ENCODE results near the gene ERBB2. TPM values are rescaled to one million over a fixed set of nuclear protein-coding genes. Genes with fewer than 3 reads are reported as not detected.

The ERBB2 gene
- total and polyA plus RNA-seq, 10 of the 15 experiments (the other 5 are each of a cell fraction or from before 2014, with no cell fraction given) = 0.39 to 7.0 (median 4.3) TPM

GRCh38 chr17:39674179-39674578 is 25.7 kb upstream of the ERBB2 start:
- H2AFZ ChIP-seq (ENCODE audit: control insufficient read depth, low read depth, low read length) = no peak overlapping the region
- no peaks in the 10 kb centered on the region for H3K36me3 ChIP-seq (ENCODE audit: control insufficient read depth in 2 of 2, insufficient read depth in 2 of 2, low read length in 1 of 2)
- no peak for ATAC-seq
- no peak for TF ChIP-seq ATF7 (IDR thresholded peaks at IDR 0.05; ENCODE audit: low read depth)
- no peak for TF ChIP-seq NBN (IDR thresholded peaks at IDR 0.05)
- no peak for TF ChIP-seq CEBPB (IDR thresholded peaks at IDR 0.05; ENCODE audit: borderline replicate concordance in 1 of 2, low read depth in 2 of 2, low read length in 2 of 2)
- no peak for TF ChIP-seq ZBTB4 (CRISPR knock-in tag; IDR thresholded peaks at IDR 0.05)
- TF ChIP-seq ZNF384 (IDR thresholded peaks at IDR 0.05; ENCODE audit: borderline replicate concordance, low read depth, low read length) = no peak
- no peak for TF ChIP-seq DPF2 (IDR thresholded peaks at IDR 0.05)
- no peak for TF ChIP-seq YY1 (IDR thresholded peaks at IDR 0.05; ENCODE audit: low read depth, low read length)
- H4K20me1 ChIP-seq (ENCODE audit: control insufficient read depth, insufficient read depth) = no peaks in the 10 kb centered on the region
- intact Hi-C loops (cut with micrococcal nuclease; ENCODE audit: unreplicated experiment) (no loop called here), in situ Hi-C loops (cut with MboI) (no loop called here)
- H3K27ac ChIP-seq (ENCODE audit: control insufficient read depth, insufficient read depth) = no peak overlapping the region
- no TSS peak for BruUV-seq (replicated peaks)
- SMC1A ChIA-PET (ENCODE audit: uncharacterized antibody, unreplicated experiment) = interaction anchor here (0.8 to 2.0 kb wide), 4 partner anchors 14 to 56 kb away, joined by 4 to 11 read pairs (median 4); partner anchors contain the start of genes MIEN1 and PGAP3
- H3K4me1 ChIP-seq (ENCODE audit: control insufficient read depth, insufficient read depth, low read length) = peaks cover 26% of the 10 kb centered on the region
- no peak for DNase-seq (ENCODE audit: low read depth, low spot score)
- no peaks in the 10 kb centered on the region; a peak in 2 of 4 replicates for H3K27me3 ChIP-seq (replicated peaks in 1 of 2; ENCODE audit: control insufficient read depth in 2 of 2, insufficient read depth in 2 of 2, low read length in 1 of 2)
- 40% methylated on average over 5 of the region's 5 CpGs for WGBS (ENCODE audit: insufficient coverage, insufficient replicate concordance, low lambda C conversion rate, missing lambda C conversion rate)
- POLR2A ChIA-PET = interaction anchor here (1.1 to 2.6 kb wide), 2 partner anchors 14 to 190 kb away, joined by 3 to 9 read pairs; partner anchors contain the start of genes IKZF3 and PGAP3
- RAD21 ChIA-PET (ENCODE audit: unreplicated experiment) = interaction anchor here (0.8 to 3.1 kb wide), 5 partner anchors 13 to 56 kb away, joined by 3 to 9 read pairs (median 6); partner anchors contain the start of genes MIEN1 and PGAP3
- FAIRE-seq = no peak
- H3K79me2 ChIP-seq (ENCODE audit: control insufficient read depth, insufficient read depth, low read length) = no peaks in the 10 kb centered on the region
- CTCF ChIA-PET = interaction anchor here (1.1 to 9.1 kb wide), 6 partner anchors 14 to 57 kb away, joined by 3 to 114 read pairs (median 30); partner anchors contain the start of genes MIEN1 and PGAP3
- no peak overlapping the region for H3K9ac ChIP-seq (ENCODE audit: control insufficient read depth, insufficient read depth, low read length)
- no peaks in the 10 kb centered on the region for H3K9me3 ChIP-seq (replicated peaks; ENCODE audit: control insufficient read depth, insufficient read depth, low read length)
- H3K4me2 ChIP-seq (ENCODE audit: control insufficient read depth, insufficient read depth) = no peak overlapping the region
- no peak overlapping the region for H3K4me3 ChIP-seq
